SK-N-SH (cell line): ENCODE measurements around the gene SNRPB2.

Experiments used
- CHD2 ChIP-seq: fragments of 150-350 bp; IDR thresholded peaks from 2 replicates; pipeline ENCODE4 v1.6.1; 2018; ENCODE audit warnings: low read length; ENCODE audit not compliant: partially characterized antibody
- CTCF ChIP-seq: fragments of 200-600 bp; sonication (generic); IDR thresholded peaks from 2 replicates; pipeline ENCODE4 v1.6.1; 2017; ENCODE audit warnings: antibody characterized with exemption, mild to moderate bottlenecking, moderate library complexity
- EP300 ChIP-seq, 2 experiments: IDR thresholded peaks; 2 replicates each; pipeline versions ENCODE4 v1.4.0 to v1.6.1; 2012; ENCODE audit warnings: borderline replicate concordance in 1 of 2, low read depth in 1 of 2, low read length in 1 of 2
- EZH2phosphoT487 ChIP-seq: fragments of 200-600 bp; sonication (generic); IDR thresholded peaks from 2 replicates; pipeline ENCODE4 v1.6.1; 2017; ENCODE audit warnings: low read depth, mixed run types, mild to moderate bottlenecking, antibody characterized with exemption, moderate library complexity, borderline replicate concordance
- FOXJ3 ChIP-seq: sonication (generic); formaldehyde crosslinking; IDR thresholded peaks from 2 replicates; pipeline ENCODE4 v1.5.1; 2020; ENCODE audit warnings: mild to moderate bottlenecking, missing genetic modification reagents
- NFIC ChIP-seq: IDR thresholded peaks from 2 replicates; pipeline ENCODE4 v1.4.0; 2012; ENCODE audit warnings: borderline replicate concordance
- POLR2AphosphoS5 ChIP-seq: IDR thresholded peaks from 2 replicates; pipeline ENCODE4 v1.6.1; 2012; ENCODE audit warnings: low read depth, low read length
- RCOR1 ChIP-seq: fragments of 150-350 bp; IDR thresholded peaks from 2 replicates; pipeline ENCODE4 v1.6.1; 2017; ENCODE audit warnings: antibody characterized with exemption, low read length
- REST ChIP-seq: IDR thresholded peaks from 2 replicates; pipeline ENCODE4 v1.6.1; 2012; ENCODE audit warnings: mild to moderate bottlenecking, low read depth, low read length, moderate library complexity
- RFX5 ChIP-seq: IDR thresholded peaks from 2 replicates; pipeline ENCODE4 v1.6.1; 2012; ENCODE audit warnings: mild to moderate bottlenecking, improper control_type of control experiment, low read length
- USF2 ChIP-seq: fragments of 150-350 bp; IDR thresholded peaks from 2 replicates; pipeline ENCODE4 v1.6.1; 2017; ENCODE audit warnings: antibody characterized with exemption, low read length, low read depth, borderline replicate concordance
- YY1 ChIP-seq: IDR thresholded peaks from 2 replicates; pipeline ENCODE4 v1.4.0; 2012; ENCODE audit warnings: low read depth, mild to moderate bottlenecking

GRCh38 chr20:16732506-16733152 lies 2.8 kb downstream of the SNRPB2 start:
- TF ChIP-seq RFX5 (no peak), CTCF (no peak), POLR2AphosphoS5 (no peak), NFIC (no peak), USF2 (no peak), RCOR1 (no peak), REST (no peak), YY1 (no peak), EZH2phosphoT487 (no peak), EP300 (IDR thresholded peaks at IDR 0.05; ENCODE audit: borderline replicate concordance in 1 of 2, low read depth in 1 of 2, low read length in 1 of 2) (peak in 1 of 2 experiments; percentile 9; a peak in 1 of 4 replicates), CHD2 (no peak), FOXJ3 (CRISPR knock-in tag) (no peak)
